Neuron (in vitro differentiated cells): ENCODE data around the gene FAM9C.
"Not testable (repeated sequence)": the region's sequence is repeated elsewhere in the genome, so short reads cannot be mapped to it uniquely, and the experiment has no call there.

Source experiments
- H2AFZ ChIP-seq: one replicate; pipeline ENCODE4 v1.6.1; 2013; ENCODE audit warnings: low read depth, mild to moderate bottlenecking, inconsistent platforms, low read length, moderate library complexity
- H3K27me3 ChIP-seq: one replicate; pipeline ENCODE4 v1.6.1; 2013; ENCODE audit warnings: low read length; ENCODE audit not compliant: insufficient read depth
- H3K36me3 ChIP-seq: one replicate; pipeline ENCODE4 v1.6.1; 2013; ENCODE audit warnings: low read length; ENCODE audit not compliant: insufficient read depth
- H3K4me1 ChIP-seq: one replicate; pipeline ENCODE4 v1.6.1; 2013; ENCODE audit warnings: low read length; ENCODE audit not compliant: insufficient read depth
- H3K4me3 ChIP-seq: 2 replicates; pipeline ENCODE4 v1.5.1; 2013; ENCODE audit warnings: mild to moderate bottlenecking, low read length, moderate library complexity
- H3K9me3 ChIP-seq: one replicate; pipeline ENCODE4 v1.6.1; 2013; ENCODE audit warnings: low read length

The FAM9C gene

GRCh38 chrX:13044441-13044840 lies at the start of gene FAM9C:
FAM9C (minus strand) TSS chrX:13044620; CDS start chrX:13043789, 831 bp downstream.
- Histone ChIP-seq H3K4me1 (peaks cover 5% of the 10 kb centered on the region), H3K36me3 (no peaks in the 10 kb centered on the region), H3K4me3 (no peak within 1 kb of the TSS), H3K9me3 (no peaks in the 10 kb centered on the region), H3K27me3 (no peaks in the 10 kb centered on the region), H2AFZ (no peak within 1 kb of the TSS)

GRCh38 chrX:13093529-13094140 lies 49.2 kb upstream of the FAM9C start:
- H3K4me3 ChIP-seq = no peak overlapping the region
- no peak overlapping the region for H2AFZ ChIP-seq
- peaks cover 6% of the 10 kb centered on the region for H3K4me1 ChIP-seq
- no peaks in the 10 kb centered on the region for H3K36me3 ChIP-seq
- no peaks in the 10 kb centered on the region for H3K27me3 ChIP-seq
- H3K9me3 ChIP-seq = peaks cover 2% of the 10 kb centered on the region

GRCh38 chrX:13092455-13092941 lies 48.1 kb upstream of the FAM9C start:
- Histone ChIP-seq H3K4me3 (no peak overlapping the region), H2AFZ (no peak overlapping the region), H3K4me1 (peaks cover 6% of the 10 kb centered on the region), H3K27me3 (no peaks in the 10 kb centered on the region), H3K9me3 (peaks cover 2% of the 10 kb centered on the region), H3K36me3 (no peaks in the 10 kb centered on the region)

GRCh38 chrX:13091111-13091765 lies 46.8 kb upstream of the FAM9C start:
- H3K4me1 ChIP-seq = peaks cover 6% of the 10 kb centered on the region
- H2AFZ ChIP-seq = peak overlapping the region; percentile 18
- H3K4me3 ChIP-seq = no peak overlapping the region
- peaks cover 2% of the 10 kb centered on the region for H3K9me3 ChIP-seq
- no peaks in the 10 kb centered on the region for H3K36me3 ChIP-seq
- H3K27me3 ChIP-seq = no peaks in the 10 kb centered on the region

- Histone ChIP-seq H2AFZ (peak overlapping the region; percentile 18), H3K9me3 (peaks cover 2% of the 10 kb centered on the region), H3K4me1 (peaks cover 6% of the 10 kb centered on the region), H3K27me3 (no peaks in the 10 kb centered on the region), H3K36me3 (no peaks in the 10 kb centered on the region), H3K4me3 (no peak overlapping the region)
Observed at GRCh38 chrX:13090339-13091110, 46.1 kb upstream of the FAM9C start.

- H3K27me3 ChIP-seq = no peaks in the 10 kb centered on the region
- H3K36me3 ChIP-seq = no peaks in the 10 kb centered on the region
Observed at GRCh38 chrX:13090027-13090338, 45.6 kb upstream of the FAM9C start.

GRCh38 chrX:13088156-13088487 lies 43.7 kb upstream of the FAM9C start:
- Histone ChIP-seq H2AFZ (no peak overlapping the region), H3K27me3 (no peaks in the 10 kb centered on the region)

More at GRCh38 chrX:13090027-13090338, 45.6 kb upstream of the FAM9C start:
- peak overlapping the region; percentile 18 for H2AFZ ChIP-seq
- H3K4me1 ChIP-seq = peaks cover 6% of the 10 kb centered on the region
- H3K9me3 ChIP-seq = peaks cover 2% of the 10 kb centered on the region
- no peak overlapping the region for H3K4me3 ChIP-seq

GRCh38 chrX:13087322-13088155 lies 43.1 kb upstream of the FAM9C start:
- H3K36me3 ChIP-seq = no peaks in the 10 kb centered on the region
- no peak overlapping the region for H3K4me3 ChIP-seq
- no peaks in the 10 kb centered on the region for H3K27me3 ChIP-seq
- H3K9me3 ChIP-seq = no peaks in the 10 kb centered on the region
- H2AFZ ChIP-seq = no peak overlapping the region
- peaks cover 11% of the 10 kb centered on the region for H3K4me1 ChIP-seq

More at GRCh38 chrX:13088156-13088487, 43.7 kb upstream of the FAM9C start:
- no peaks in the 10 kb centered on the region for H3K36me3 ChIP-seq
- no peak overlapping the region for H3K4me3 ChIP-seq
- peaks cover 2% of the 10 kb centered on the region for H3K9me3 ChIP-seq
- H3K4me1 ChIP-seq = peaks cover 11% of the 10 kb centered on the region

- not testable (repeated sequence) for H3K4me3 ChIP-seq, H3K9me3 ChIP-seq, H2AFZ ChIP-seq, H3K36me3 ChIP-seq, H3K27me3 ChIP-seq
- peaks cover 11% of the 10 kb centered on the region for H3K4me1 ChIP-seq
Observed at GRCh38 chrX:13086793-13087321, 42.4 kb upstream of the FAM9C start.

- peaks cover 11% of the 10 kb centered on the region for H3K4me1 ChIP-seq
- no peak overlapping the region for H3K4me3 ChIP-seq
- no peaks in the 10 kb centered on the region for H3K36me3 ChIP-seq
- H3K27me3 ChIP-seq = no peaks in the 10 kb centered on the region
- H2AFZ ChIP-seq = no peak overlapping the region
- H3K9me3 ChIP-seq = no peaks in the 10 kb centered on the region
Observed at GRCh38 chrX:13086076-13086475, 41.7 kb upstream of the FAM9C start.

- no peaks in the 10 kb centered on the region for H3K27me3 ChIP-seq
- H2AFZ ChIP-seq = no peak overlapping the region
- no peaks in the 10 kb centered on the region for H3K9me3 ChIP-seq
- H3K36me3 ChIP-seq = no peaks in the 10 kb centered on the region
- no peak overlapping the region for H3K4me3 ChIP-seq
- H3K4me1 ChIP-seq = peaks cover 10% of the 10 kb centered on the region
Observed at GRCh38 chrX:13085526-13085925, 41.1 kb upstream of the FAM9C start.

- Histone ChIP-seq H3K27me3 (no peaks in the 10 kb centered on the region), H3K4me3 (no peak overlapping the region), H3K4me1 (peaks cover 5% of the 10 kb centered on the region), H3K9me3 (no peaks in the 10 kb centered on the region), H3K36me3 (no peaks in the 10 kb centered on the region), H2AFZ (no peak overlapping the region)
Observed at GRCh38 chrX:13084611-13085010, 40.2 kb upstream of the FAM9C start.
